Neural cell (in vitro differentiated cells): ENCODE data around the gene PPP1R9B. TPM values are rescaled to one million over a fixed set of nuclear protein-coding genes. Genes with fewer than 3 reads are reported as not detected.
A peak's percentile ranks its signal among the peaks of the same experiment; 100 is the strongest.

Source experiments
- H2AFZ ChIP-seq: fragments of 200-600, 300-800 bp; sonication (generic), shearing (Covaris generic); 2 replicates; pipeline ENCODE4 v1.6.0; 2014; ENCODE audit warnings: low read depth, mild to moderate bottlenecking, antibody characterized with exemption, low read length, moderate library complexity
- H3F3A ChIP-seq: fragments of 200-600 bp; shearing (Covaris generic); 2 replicates; pipeline ENCODE4 v1.6.1; 2016; ENCODE audit warnings: mild to moderate bottlenecking, moderate library complexity, mixed read lengths, antibody characterized with exemption, low read length; ENCODE audit not compliant: insufficient read depth, poor library complexity, severe bottlenecking
- H3K27ac ChIP-seq: fragments of 200-600, 300-800 bp; sonication (generic), shearing (Covaris generic); 2 replicates; pipeline ENCODE4 v1.5.1; 2014; ENCODE audit warnings: mild to moderate bottlenecking, low read length, moderate library complexity
- H3K27me3 ChIP-seq: fragments of 300-800, 200-600 bp; sonication (generic), shearing (Covaris generic); 2 replicates; pipeline ENCODE4 v1.6.0; 2014; ENCODE audit warnings: mild to moderate bottlenecking, low read depth, low read length, moderate library complexity; ENCODE audit not compliant: insufficient read depth
- H3K36me3 ChIP-seq: fragments of 300-800, 200-600 bp; sonication (generic), shearing (Covaris generic); 2 replicates; pipeline ENCODE4 v1.5.1; 2014; ENCODE audit warnings: mild to moderate bottlenecking, antibody characterized with exemption, low read length, moderate library complexity; ENCODE audit not compliant: insufficient read depth
- H3K4me2 ChIP-seq: fragments of 300-800, 200-600 bp; sonication (generic), shearing (Covaris generic); 2 replicates; pipeline ENCODE4 v1.6.0; 2014; ENCODE audit warnings: mild to moderate bottlenecking, low read length
- H3K4me3 ChIP-seq: fragments of 300-800, 200-600 bp; sonication (generic), shearing (Covaris generic); 2 replicates; pipeline ENCODE4 v1.5.1; 2014; ENCODE audit warnings: mild to moderate bottlenecking, low read length, moderate library complexity
- H3K79me2 ChIP-seq: fragments of 200-600 bp; shearing (Covaris generic); replicated peaks from 2 replicates; pipeline ENCODE4 v1.6.0; 2014; ENCODE audit warnings: mild to moderate bottlenecking, low read length, moderate library complexity; ENCODE audit not compliant: insufficient read depth
- H3K9ac ChIP-seq: fragments of 300-800, 200-600 bp; sonication (generic), shearing (Covaris generic); 2 replicates; pipeline ENCODE4 v1.6.1; 2016; ENCODE audit warnings: mild to moderate bottlenecking, low read length, mixed read lengths
- H3K9me2 ChIP-seq: fragments of 200-600 bp; shearing (Covaris generic); 2 replicates; pipeline ENCODE4 v1.6.1; 2016; ENCODE audit warnings: mild to moderate bottlenecking, low read length, mixed read lengths; ENCODE audit not compliant: insufficient read depth
- H3K9me3 ChIP-seq: fragments of 200-600, 300-800 bp; sonication (generic), shearing (Covaris generic); 2 replicates; pipeline ENCODE4 v1.6.1; 2016; ENCODE audit warnings: mild to moderate bottlenecking, mixed run types, low read length, moderate library complexity, mixed read lengths
- H4K20me1 ChIP-seq: fragments of 200-600 bp; shearing (Covaris generic); 2 replicates; pipeline ENCODE4 v1.6.1; 2016; ENCODE audit warnings: mild to moderate bottlenecking, mixed run types; ENCODE audit not compliant: insufficient read depth
- CTCF ChIP-seq: fragments of 450-650 bp; IDR thresholded peaks from 2 replicates; pipeline ENCODE4 v1.5.1; 2014; ENCODE audit warnings: antibody characterized with exemption, mild to moderate bottlenecking, moderate library complexity; ENCODE audit not compliant: poor library complexity, severe bottlenecking
- EP300 ChIP-seq: fragments of 450-650 bp; conservative IDR thresholded peaks from 2 replicates; pipeline ENCODE4 v1.6.1; 2014; ENCODE audit warnings: antibody characterized with exemption, mild to moderate bottlenecking, moderate library complexity; ENCODE audit not compliant: poor library complexity, severe bottlenecking
- MXI1 ChIP-seq: fragments of 450-650 bp; conservative IDR thresholded peaks from 2 replicates; pipeline ENCODE4 v1.6.1; 2014; ENCODE audit warnings: antibody characterized with exemption, mild to moderate bottlenecking; ENCODE audit not compliant: poor library complexity, severe bottlenecking
- POLR2AphosphoS5 ChIP-seq: IDR thresholded peaks from 2 replicates; pipeline ENCODE4 v1.6.1; 2012
- RAD21 ChIP-seq: fragments of 450-650 bp; conservative IDR thresholded peaks from 2 replicates; pipeline ENCODE4 v1.6.1; 2014; ENCODE audit warnings: antibody characterized with exemption, mild to moderate bottlenecking, moderate library complexity
- REST ChIP-seq: IDR thresholded peaks from 2 replicates; pipeline ENCODE4 v1.6.1; 2012; ENCODE audit warnings: borderline replicate concordance
- SMC3 ChIP-seq: fragments of 450-650 bp; conservative IDR thresholded peaks from 2 replicates; pipeline ENCODE4 v1.6.1; 2014; ENCODE audit warnings: antibody characterized with exemption, mild to moderate bottlenecking, moderate library complexity; ENCODE audit not compliant: poor library complexity
- polyA plus RNA-seq: library from polyadenylated mRNA; depleted of rRNA; stranded (reverse); fragments of >200 nt; gene quantifications from 2 replicates; pipeline ENCODE4 v1.2.3, GENCODE V29; 2014

PPP1R9B gene
- polyA plus RNA-seq, 1 donor from 2014 or later: 29.2 TPM

GRCh38 chr17:50180111-50180510 lies 29.6 kb upstream of the PPP1R9B start:
- TF ChIP-seq SMC3 (no peak), REST (no peak), CTCF (no peak), MXI1 (no peak), EP300 (no peak), RAD21 (no peak), POLR2AphosphoS5 (no peak)
- Histone ChIP-seq H3K9ac (no peak overlapping the region), H3K36me3 (no peaks in the 10 kb centered on the region), H3K79me2 (no peaks in the 10 kb centered on the region), H2AFZ (no peak overlapping the region), H4K20me1 (no peaks in the 10 kb centered on the region), H3K27me3 (no peaks in the 10 kb centered on the region), H3K27ac (no peak overlapping the region), H3K4me3 (no peak overlapping the region), H3K9me2 (no peaks in the 10 kb centered on the region), H3K9me3 (no peaks in the 10 kb centered on the region), H3F3A (no peaks in the 10 kb centered on the region), H3K4me2 (no peak overlapping the region)

GRCh38 chr17:50177983-50178834 lies 27.7 kb upstream of the PPP1R9B start:
- no peaks in the 10 kb centered on the region for H3K79me2 ChIP-seq
- H4K20me1 ChIP-seq: no peaks in the 10 kb centered on the region
- no peak overlapping the region for H3K4me2 ChIP-seq
- no peaks in the 10 kb centered on the region for H3K27me3 ChIP-seq
- H2AFZ ChIP-seq: no peak overlapping the region
- H3F3A ChIP-seq: no peaks in the 10 kb centered on the region
- no peaks in the 10 kb centered on the region for H3K9me3 ChIP-seq
- no peak overlapping the region for H3K9ac ChIP-seq
- no peaks in the 10 kb centered on the region for H3K36me3 ChIP-seq
- H3K9me2 ChIP-seq: no peaks in the 10 kb centered on the region
- H3K4me3 ChIP-seq: no peak overlapping the region
- H3K27ac ChIP-seq: no peak overlapping the region
- TF ChIP-seq POLR2AphosphoS5 (no peak), CTCF (peak; percentile 30)
